Measurements from ENCODE around the gene TRPC6. TPM values are rescaled to one million over a fixed set of nuclear protein-coding genes. Genes with fewer than 3 reads are reported as not detected.

Gene TRPC6
- total RNA-seq, result 0.63 TPM

- H3K4me3 ChIP-seq (ENCODE audit: low read length), result no peak within 1 kb of the TSS
- H3K27me3 ChIP-seq (ENCODE audit: insufficient read depth, low read length), result peaks cover 24% of the 10 kb centered on the region
- H3K9me3 ChIP-seq (ENCODE audit: low read depth, low read length), result no peaks in the 10 kb centered on the region
- H3K4me1 ChIP-seq (ENCODE audit: insufficient read depth, low read length), result no peaks in the 10 kb centered on the region
These were observed at the start of gene TRPC6 for GRCh38 chr11:101583251-101584128. TRPC6 (minus strand) TSS chr11:101584007; CDS start chr11:101583503, 504 bp downstream.

DNA sequence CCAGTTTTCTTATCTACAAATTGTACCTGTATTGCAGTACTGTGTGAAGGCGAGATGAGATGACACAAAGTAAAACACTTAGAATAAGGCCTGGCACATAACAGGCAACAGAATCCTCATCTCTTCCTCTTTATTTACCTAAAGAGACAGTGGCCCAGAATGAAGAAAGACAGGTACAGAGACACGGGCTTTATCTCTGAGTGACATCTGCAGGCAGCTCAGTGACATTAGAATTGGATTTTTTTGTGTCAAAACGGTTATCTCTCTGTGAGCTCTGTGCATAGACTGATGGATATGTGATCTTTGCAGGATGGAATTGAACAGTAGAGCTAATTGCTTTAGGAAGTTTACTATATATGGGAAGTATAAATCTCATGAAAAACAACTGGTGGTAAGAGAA is 36.2 kb upstream of the TRPC6 start:
- no peaks in the 10 kb centered on the region for H3K4me1 ChIP-seq (ENCODE audit: insufficient read depth, low read length)
- no peaks in the 10 kb centered on the region for H3K9me3 ChIP-seq (ENCODE audit: low read depth, low read length)
- no peaks in the 10 kb centered on the region for H3K27me3 ChIP-seq (ENCODE audit: insufficient read depth, low read length)
- H3K4me3 ChIP-seq (ENCODE audit: low read length), result no peak overlapping the region

DNA sequence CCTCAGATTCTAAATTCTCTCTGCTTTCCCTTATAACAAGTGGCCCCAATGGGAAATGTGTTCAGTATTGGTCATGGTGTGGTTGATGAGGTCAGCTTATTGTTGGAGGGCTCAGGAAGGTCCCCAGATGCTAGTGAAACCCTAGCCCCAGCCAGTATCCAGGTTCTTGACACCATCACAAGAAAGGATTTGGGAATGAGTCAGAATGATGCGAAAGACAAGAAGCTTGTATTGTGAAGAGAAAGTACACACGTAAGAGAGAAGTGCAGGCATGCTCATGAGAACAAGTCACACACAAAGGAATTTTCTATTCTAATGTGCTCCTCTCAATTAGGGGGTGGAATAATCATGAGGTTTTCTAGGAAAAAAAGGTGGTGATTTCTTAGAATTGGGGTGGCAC is 34.9 kb upstream of the TRPC6 start:
- Histone ChIP-seq H3K4me1 (ENCODE audit: insufficient read depth, low read length) (no peaks in the 10 kb centered on the region), H3K4me3 (ENCODE audit: low read length) (no peak overlapping the region), H3K27me3 (ENCODE audit: insufficient read depth, low read length) (no peaks in the 10 kb centered on the region), H3K9me3 (ENCODE audit: low read depth, low read length) (no peaks in the 10 kb centered on the region)

DNA sequence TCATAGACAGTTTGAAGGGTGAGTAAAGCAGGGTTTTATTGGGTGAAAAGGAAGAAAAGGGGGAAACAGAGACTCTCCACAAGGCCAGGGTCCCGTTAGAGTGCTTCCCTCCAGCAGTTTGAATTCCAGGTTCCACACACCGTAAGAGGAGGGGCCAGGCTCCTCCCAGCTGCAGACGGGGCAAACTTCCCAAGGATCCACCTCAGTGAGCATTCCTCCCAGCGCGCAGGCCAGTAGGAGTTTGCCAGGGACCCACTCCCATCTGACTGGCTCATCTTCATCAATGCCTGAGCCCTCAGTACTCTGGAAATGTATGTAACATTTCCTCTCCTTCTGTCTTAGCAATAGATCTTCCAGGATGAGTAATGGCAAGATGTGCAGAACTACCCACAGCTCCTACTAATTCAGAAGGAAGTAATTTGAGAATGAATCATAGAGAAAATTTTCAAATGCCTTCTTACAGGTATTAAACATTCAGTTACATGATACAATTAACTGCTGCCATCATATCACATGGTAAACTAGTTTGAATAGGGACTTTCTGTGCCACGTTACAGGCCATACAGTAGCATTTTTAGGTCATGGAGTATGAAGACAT is 34.0 kb upstream of the TRPC6 start:
- no peaks in the 10 kb centered on the region for H3K27me3 ChIP-seq (ENCODE audit: insufficient read depth, low read length)
- H3K9me3 ChIP-seq (ENCODE audit: low read depth, low read length), result no peaks in the 10 kb centered on the region
- H3K4me1 ChIP-seq (ENCODE audit: insufficient read depth, low read length), result no peaks in the 10 kb centered on the region
- no peak overlapping the region for H3K4me3 ChIP-seq (ENCODE audit: low read length)

DNA sequence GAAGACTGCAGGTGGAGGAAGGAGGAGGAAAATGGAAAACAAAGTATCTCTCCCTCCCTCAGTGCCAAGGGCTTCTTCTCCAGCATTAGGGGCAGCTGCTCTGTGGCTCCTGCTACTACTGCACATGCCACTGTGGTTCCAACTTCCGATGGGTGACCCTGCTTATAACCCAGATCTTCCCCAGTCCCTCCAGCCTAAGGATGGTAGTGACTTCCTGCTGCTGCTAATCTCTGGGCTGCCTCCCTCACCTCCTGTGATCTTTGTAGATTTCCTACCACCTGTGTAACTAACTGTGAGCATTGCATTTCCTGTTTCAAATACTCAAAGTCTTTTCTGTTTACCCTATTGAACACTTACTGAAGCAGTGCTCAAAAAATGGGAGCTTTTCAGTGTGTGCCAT is 28.7 kb upstream of the TRPC6 start:
- Histone ChIP-seq H3K27me3 (ENCODE audit: insufficient read depth, low read length) (no peaks in the 10 kb centered on the region), H3K4me1 (ENCODE audit: insufficient read depth, low read length) (no peaks in the 10 kb centered on the region), H3K4me3 (ENCODE audit: low read length) (no peak overlapping the region)

GRCh38 chr11:101600924-101601323 is 17.1 kb upstream of the TRPC6 start:
- Histone ChIP-seq H3K27me3 (ENCODE audit: insufficient read depth, low read length) (no peaks in the 10 kb centered on the region), H3K4me3 (ENCODE audit: low read length) (no peak overlapping the region)

More for the DNA sequence above, 28.7 kb upstream of the TRPC6 start:
- no peaks in the 10 kb centered on the region for H3K9me3 ChIP-seq (ENCODE audit: low read depth, low read length)

DNA sequence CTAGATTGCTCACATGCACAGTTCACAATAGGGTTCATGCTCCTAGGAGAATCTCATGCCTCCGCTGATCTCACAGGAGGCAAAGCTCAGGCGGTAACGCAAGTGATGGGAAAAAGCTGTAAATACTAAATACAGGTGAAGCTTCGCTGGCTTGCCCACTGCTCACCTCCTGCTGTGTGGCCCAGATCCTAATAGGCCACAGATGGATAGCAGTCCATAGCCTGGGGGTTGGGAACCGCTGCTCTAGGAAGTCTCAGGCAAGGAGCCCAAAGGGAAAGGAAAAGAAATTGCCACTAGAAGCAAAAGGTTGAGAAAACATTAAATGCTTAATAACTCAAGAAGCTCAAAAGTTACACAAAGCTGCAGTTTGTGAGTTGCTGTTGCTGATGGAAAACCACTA is 3.2 kb upstream of the TRPC6 start:
- Histone ChIP-seq H3K4me3 (ENCODE audit: low read length) (no peak overlapping the region), H3K27me3 (ENCODE audit: insufficient read depth, low read length) (peaks cover 20% of the 10 kb centered on the region), H3K4me1 (ENCODE audit: insufficient read depth, low read length) (no peaks in the 10 kb centered on the region), H3K9me3 (ENCODE audit: low read depth, low read length) (no peaks in the 10 kb centered on the region)

More at GRCh38 chr11:101600924-101601323, 17.1 kb upstream of the TRPC6 start:
- Histone ChIP-seq H3K4me1 (ENCODE audit: insufficient read depth, low read length) (no peaks in the 10 kb centered on the region), H3K9me3 (ENCODE audit: low read depth, low read length) (no peaks in the 10 kb centered on the region)

- H3K4me1 ChIP-seq (ENCODE audit: insufficient read depth, low read length), result no peaks in the 10 kb centered on the region
- no peak overlapping the region for H3K4me3 ChIP-seq (ENCODE audit: low read length)
- no peaks in the 10 kb centered on the region for H3K9me3 ChIP-seq (ENCODE audit: low read depth, low read length)
- H3K27me3 ChIP-seq (ENCODE audit: insufficient read depth, low read length), result peaks cover 24% of the 10 kb centered on the region
These were observed 848 bp upstream of the TRPC6 start for GRCh38 chr11:101584655-101585054.

GRCh38 chr11:101584129-101584515 is 315 bp upstream of the TRPC6 start:
- Histone ChIP-seq H3K4me1 (ENCODE audit: insufficient read depth, low read length) (no peaks in the 10 kb centered on the region), H3K4me3 (ENCODE audit: low read length) (no peak overlapping the region), H3K9me3 (ENCODE audit: low read depth, low read length) (no peaks in the 10 kb centered on the region), H3K27me3 (ENCODE audit: insufficient read depth, low read length) (peaks cover 24% of the 10 kb centered on the region)

DNA sequence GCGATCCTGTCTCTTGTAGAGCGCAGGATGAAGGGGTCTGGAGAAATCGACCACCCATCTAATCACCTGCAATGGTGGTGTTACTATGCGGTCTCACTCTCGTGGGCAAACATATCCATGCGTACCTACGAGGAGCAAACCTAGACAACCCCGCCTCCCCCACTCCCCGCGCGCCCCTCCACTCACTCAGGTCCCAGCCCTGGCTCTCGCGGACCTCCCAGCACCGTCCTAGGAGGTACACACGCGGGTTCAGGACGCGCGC is 887 bp downstream of the TRPC6 start:
- H3K4me3 ChIP-seq (ENCODE audit: low read length), result no peak overlapping the region
- no peaks in the 10 kb centered on the region for H3K4me1 ChIP-seq (ENCODE audit: insufficient read depth, low read length)
- no peaks in the 10 kb centered on the region for H3K9me3 ChIP-seq (ENCODE audit: low read depth, low read length)
- H3K27me3 ChIP-seq (ENCODE audit: insufficient read depth, low read length), result peaks cover 24% of the 10 kb centered on the region

- H3K27me3 ChIP-seq (ENCODE audit: insufficient read depth, low read length), result peaks cover 24% of the 10 kb centered on the region
- H3K4me1 ChIP-seq (ENCODE audit: insufficient read depth, low read length), result no peaks in the 10 kb centered on the region
- H3K4me3 ChIP-seq (ENCODE audit: low read length), result no peak overlapping the region
- no peaks in the 10 kb centered on the region for H3K9me3 ChIP-seq (ENCODE audit: low read depth, low read length)
These were observed 1.4 kb downstream of the TRPC6 start for GRCh38 chr11:101582236-101582988.

DNA sequence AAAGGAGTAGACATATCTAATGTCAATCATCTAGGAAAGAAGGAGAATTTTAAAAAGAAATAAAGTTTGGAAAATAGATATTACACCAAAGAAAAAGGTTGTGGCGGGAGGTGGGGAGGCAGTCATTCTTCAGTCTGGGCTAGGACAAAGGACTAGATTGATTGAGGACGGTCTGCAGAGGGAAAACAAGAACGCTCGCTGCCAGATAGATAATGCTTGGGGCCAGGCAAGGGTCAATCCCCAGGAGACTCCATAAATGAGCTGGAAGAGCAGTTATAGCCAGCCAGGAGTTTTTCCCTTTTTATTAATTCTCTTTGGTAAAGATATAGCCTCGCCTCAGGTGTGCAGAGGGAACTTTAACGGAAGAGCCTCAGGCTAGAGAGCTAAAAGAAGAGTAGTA is 6.3 kb downstream of the TRPC6 start:
- no peaks in the 10 kb centered on the region for H3K4me1 ChIP-seq (ENCODE audit: insufficient read depth, low read length)
- H3K27me3 ChIP-seq (ENCODE audit: insufficient read depth, low read length), result peaks cover 9% of the 10 kb centered on the region
- no peaks in the 10 kb centered on the region for H3K9me3 ChIP-seq (ENCODE audit: low read depth, low read length)
- H3K4me3 ChIP-seq (ENCODE audit: low read length), result no peak overlapping the region

GRCh38 chr11:101576456-101576855 is 7.4 kb downstream of the TRPC6 start:
- H3K4me1 ChIP-seq (ENCODE audit: insufficient read depth, low read length), result no peaks in the 10 kb centered on the region
- no peaks in the 10 kb centered on the region for H3K27me3 ChIP-seq (ENCODE audit: insufficient read depth, low read length)
- H3K4me3 ChIP-seq (ENCODE audit: low read length), result no peak overlapping the region
- H3K9me3 ChIP-seq (ENCODE audit: low read depth, low read length), result no peaks in the 10 kb centered on the region

GRCh38 chr11:101574886-101575285 is 8.9 kb downstream of the TRPC6 start:
- Histone ChIP-seq H3K4me1 (ENCODE audit: insufficient read depth, low read length) (no peaks in the 10 kb centered on the region), H3K4me3 (ENCODE audit: low read length) (no peak overlapping the region), H3K27me3 (ENCODE audit: insufficient read depth, low read length) (no peaks in the 10 kb centered on the region), H3K9me3 (ENCODE audit: low read depth, low read length) (no peaks in the 10 kb centered on the region)

DNA sequence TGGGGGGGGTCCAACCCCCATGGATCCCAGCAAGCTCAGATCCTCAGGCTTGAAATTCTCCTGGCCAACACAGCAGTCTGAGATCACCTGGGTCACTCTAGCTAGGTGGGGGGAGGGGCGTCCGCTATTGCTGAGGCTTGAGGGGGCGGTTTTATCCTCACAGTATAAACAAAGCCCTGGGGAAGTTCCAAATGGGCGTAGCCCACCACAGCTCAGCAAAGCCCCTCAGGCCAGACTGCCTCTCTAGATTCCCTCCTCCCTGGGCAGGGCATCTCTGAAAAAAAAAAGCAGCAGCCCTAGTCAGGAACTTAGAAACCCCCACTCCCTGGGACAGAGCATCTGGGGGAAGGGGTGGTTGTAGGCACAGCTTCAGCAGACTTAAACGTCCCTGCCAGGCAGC is 16.7 kb downstream of the TRPC6 start:
- no peaks in the 10 kb centered on the region for H3K4me1 ChIP-seq (ENCODE audit: insufficient read depth, low read length)
- H3K27me3 ChIP-seq (ENCODE audit: insufficient read depth, low read length), result no peaks in the 10 kb centered on the region
- H3K9me3 ChIP-seq (ENCODE audit: low read depth, low read length), result no peaks in the 10 kb centered on the region
- H3K4me3 ChIP-seq (ENCODE audit: low read length), result no peak overlapping the region

All from mononuclear cell (primary cell).